K562 (cell line): Measurements from ENCODE around the gene UBE2V1. TPM values are rescaled to one million over a fixed set of nuclear protein-coding genes. Genes with fewer than 3 reads are reported as not detected.

Source experiments
- BMI1 ChIP-seq: fragments of 150-350 bp; IDR thresholded peaks from 2 replicates; pipeline ENCODE4 v1.6.1; 2014; ENCODE audit warnings: low read length
- CHD2 ChIP-seq: IDR thresholded peaks from 2 replicates; pipeline ENCODE4 v1.6.1; 2011; ENCODE audit warnings: low read depth, low read length
- CREM ChIP-seq: IDR thresholded peaks from 2 replicates; pipeline ENCODE4 v1.6.1; 2014; ENCODE audit warnings: antibody characterized with exemption, low read depth
- CTCFL ChIP-seq: IDR thresholded peaks from 2 replicates; pipeline ENCODE4 v1.6.1; 2011; ENCODE audit warnings: borderline replicate concordance, low read depth, mild to moderate bottlenecking, moderate library complexity, low read length; ENCODE audit not compliant: insufficient read depth, poor library complexity, severe bottlenecking
- FIP1L1 ChIP-seq: fragments of 200-400 bp; formaldehyde crosslinking; IDR thresholded peaks from 2 replicates; pipeline ENCODE4 v1.6.1; 2018; ENCODE audit warnings: mild to moderate bottlenecking, low read depth, low read length; ENCODE audit not compliant: poor library complexity, severe bottlenecking
- FOSL1 ChIP-seq: fragments of 200-800 bp; sonication (Bioruptor generic); conservative IDR thresholded peaks from 2 replicates; pipeline ENCODE4 v1.6.1; 2016; ENCODE audit warnings: missing genetic modification characterization, missing compliant biosample characterization
- GATAD2A ChIP-seq: fragments of 450-650 bp; IDR thresholded peaks from 2 replicates; pipeline ENCODE4 v1.6.1; 2017
- RBFOX2 ChIP-seq: fragments of 200-400 bp; formaldehyde crosslinking; IDR thresholded peaks from 2 replicates; pipeline ENCODE4 v1.6.1; 2017; ENCODE audit warnings: low read depth, mild to moderate bottlenecking, low read length, moderate library complexity
- RBM15 ChIP-seq: fragments of 200-400 bp; formaldehyde crosslinking; IDR thresholded peaks from 2 replicates; pipeline ENCODE4 v1.6.1; 2018; ENCODE audit warnings: mild to moderate bottlenecking, low read length, moderate library complexity; ENCODE audit not compliant: insufficient read depth
- RBM25 ChIP-seq: fragments of 200-400 bp; formaldehyde crosslinking; IDR thresholded peaks from 2 replicates; pipeline ENCODE4 v1.6.1; 2018; ENCODE audit warnings: low read length, low read depth, moderate library complexity; ENCODE audit not compliant: severe bottlenecking
- REST ChIP-seq, 2 experiments: fragments of 450-650 bp; formaldehyde crosslinking in 1 of 2; IDR thresholded peaks; 2 replicates each; pipeline versions ENCODE4 v1.4.0 to v1.6.1; 2014 to 2020; ENCODE audit warnings: mild to moderate bottlenecking in 2 of 2, borderline replicate concordance in 1 of 2, low read depth in 1 of 2
- RFX1 ChIP-seq: fragments of 450-650 bp; IDR thresholded peaks from 2 replicates; pipeline ENCODE4 v1.6.1; 2016; ENCODE audit warnings: mild to moderate bottlenecking, moderate library complexity
- SMARCC2 ChIP-seq: fragments of 450-650 bp; IDR thresholded peaks from 2 replicates; pipeline ENCODE4 v1.6.1; 2017; ENCODE audit warnings: antibody characterized with exemption, moderate library complexity, mild to moderate bottlenecking, low read depth
- THAP7 ChIP-seq: fragments of 250-450 bp; sonication (Bioruptor Pico); IDR thresholded peaks from 2 replicates; pipeline ENCODE4 v1.5.0; 2021
- ZNF408 ChIP-seq: fragments of 250-450 bp; sonication (Bioruptor Pico); IDR thresholded peaks from 2 replicates; pipeline ENCODE4 v1.4.0; 2020; ENCODE audit warnings: low read depth, mild to moderate bottlenecking, moderate library complexity
- polyA plus RNA-seq, 8 experiments: library from polyadenylated mRNA; depleted of rRNA in 4 of 8; stranded (reverse) in 5 of 8; unstranded in 3 of 8; fragments of >200 nt; fragmentation: Nextera tagmentation in 2 of 8; fragmentation: Illumina TruSeq in 1 of 8; extraction: Ambion mirVana in 2 of 8; extraction: Trizol in 1 of 8; gene quantifications; 2 replicates each; pipeline versions ENCODE4 v1.2.1 to v1.2.3, GENCODE V29; 2011 to 2014; ENCODE audit warnings: inconsistent platforms in 1 of 8, missing spikeins in 1 of 8
- total RNA-seq, 7 experiments: library from RNA; depleted of rRNA in 6 of 7; stranded (reverse); fragments of >200 nt in 6 of 7; fragmentation: Illumina TruSeq in 2 of 7; extraction: Trizol in 2 of 7; gene quantifications; 2 replicates each; pipeline versions ENCODE4 v1.2.1 to v1.2.3, GENCODE V29; 2011 to 2021; ENCODE audit warnings: low replicate concordance in 1 of 7

UBE2V1 gene
- total and polyA plus RNA-seq, 9 of the 15 experiments (the other 6 are each of a cell fraction or from before 2014, with no cell fraction given) = 93.0 to 357 (median 119) TPM

GRCh38 chr20:50071039-50071888 is 41.7 kb downstream of the UBE2V1 start (continued):
- TF ChIP-seq REST (IDR thresholded peaks at IDR 0.05; ENCODE audit: borderline replicate concordance) = peak; percentile 97
- TF ChIP-seq REST (CRISPR knock-in tag; IDR thresholded peaks at IDR 0.05; ENCODE audit: low read depth) = no peak
- TF ChIP-seq RBM25 = peak; percentile 87
- no peak for TF ChIP-seq RFX1
- no peak for TF ChIP-seq RBM15
- TF ChIP-seq CTCFL = peak; percentile 39
- TF ChIP-seq SMARCC2 = no peak
- TF ChIP-seq ZNF408 (CRISPR knock-in tag) = no peak
- TF ChIP-seq GATAD2A = 0 out of 2 replicates have a peak, but pooled peaks have one; percentile 26
- no peak for TF ChIP-seq THAP7 (CRISPR knock-in tag)
- TF ChIP-seq FOSL1 = no peak; the same call in 1 of the 2 replicates
- TF ChIP-seq RBFOX2 = peak; percentile 70
- TF ChIP-seq FIP1L1 = peak; percentile 47
- no peak for TF ChIP-seq BMI1
- no peak for TF ChIP-seq CHD2
- TF ChIP-seq CREM = peak; percentile 94
